Psoas muscle (tissue), 8 donors: ENCODE measurements around the gene LAMTOR5. TPM values are rescaled to one million over a fixed set of nuclear protein-coding genes. Genes with fewer than 3 reads are reported as not detected.

Experiments used
- ATAC-seq, 4 donors: fragments of 200-7000 bp; cut with Tn5 transposase; one replicate each; pipeline ENCODE4 v1.9.1; 2020; ENCODE audit warnings: moderate library complexity in 3 of 4, mild to moderate bottlenecking in 2 of 4
- DNase-seq, 2 donors: peaks; one replicate each; pipeline ENCODE4 v3.0.0-alpha.2; 2020
- H3K27ac ChIP-seq: fragments of 200-600 bp; one replicate; pipeline ENCODE4 v1.8.0; 2022
- H3K27me3 ChIP-seq, 3 donors: fragments of 200-600 bp in 1 of 3; one replicate each; pipeline versions ENCODE4 v1.6.1 to v1.8.0; 2013 to 2022; ENCODE audit warnings: low read length in 2 of 3, mild to moderate bottlenecking in 2 of 3, moderate library complexity in 1 of 3; ENCODE audit not compliant: insufficient read depth in 3 of 3
- H3K36me3 ChIP-seq, 2 donors: fragments of 200-600 bp in 1 of 2; one replicate each; pipeline versions ENCODE4 v1.6.1 to v1.8.0; 2013 to 2022; ENCODE audit warnings: low read depth in 1 of 2, mild to moderate bottlenecking in 1 of 2, moderate library complexity in 1 of 2; ENCODE audit not compliant: insufficient read depth in 1 of 2
- H3K4me1 ChIP-seq: fragments of 200-600 bp; one replicate; pipeline ENCODE4 v1.8.0; 2022
- H3K4me3 ChIP-seq: fragments of 200-600 bp; one replicate; pipeline ENCODE4 v1.8.0; 2022; ENCODE audit warnings: mild to moderate bottlenecking
- H3K9me3 ChIP-seq: fragments of 200-600 bp; one replicate; pipeline ENCODE4 v1.8.0; 2022
- CTCF ChIP-seq: fragments of 200-600 bp; IDR thresholded peaks from one replicate; pipeline ENCODE4 v1.8.0; 2022; ENCODE audit warnings: antibody characterized with exemption
- WGBS, 3 donors: extraction: QIAGEN DNeasy Blood & Tissue Kit; methylation state at CpG; one replicate each; pipeline versions ENCODE4 v1.1.6 to v1.1.7; 2013; 5-methylcytosine and 5-hydroxymethylcytosine counted together
- intact Hi-C, 2 donors: fragments of 100-400 bp; cut with DNase I; formaldehyde crosslinking; loops; one replicate each; pipeline versions ENCODE4 v1.11.0 to v1.14.2; 2022
- polyA plus RNA-seq, 3 donors: library from polyadenylated mRNA; stranded (reverse); fragments of 200-250 nt; gene quantifications; one replicate each; pipeline ENCODE4 v1.2.3, GENCODE V29; 2013
- total RNA-seq, 4 donors: library from RNA; stranded (reverse); fragmentation: NEBNext Ultra II Directional in 2 of 4; extraction: Animal tissue kit (Norgen Biotek cat#: 25700) in 2 of 4; gene quantifications; one replicate each; pipeline versions ENCODE4 v1.2.1 to v1.2.4, GENCODE V29; 2021 to 2023
- donor health status: healthy with polysubstance abuse.
- donor health status: DM: no; HTN: no; CAD: no; lungs with moderate emphysema.
- donor health status: Bipolar disorder and iron deficiency.
- donor health status: healthy.
- donor health status: DM: yes; HTN: yes; CAD: no.
- donor health status: DM: no; HTN: no; CAD: no.
- donor health status: DM: no; HTN: no; CAD: no.
- donor health status: DM: yes; HTN: yes; CAD: no.

Gene LAMTOR5
- total and polyA plus RNA-seq, 7 donors = 166 to 541 (median 250) TPM

- TF ChIP-seq CTCF = no peak
- Histone ChIP-seq H3K9me3 (no peaks in the 10 kb centered on the region), H3K36me3 (no peaks in the 10 kb centered on the region), H3K27me3 (no peaks in the 10 kb centered on the region), H3K27ac (no peak overlapping the region), H3K4me1 (no peaks in the 10 kb centered on the region), H3K4me3 (no peak overlapping the region)
- ATAC-seq (peak in 3 of 4 donors; percentile 66 to 81 (median 68)), DNase-seq (peak; percentile 68 to 90)
- intact Hi-C loops = no loop called here
- WGBS, 3 donors = 34 to 48% (median 35%) methylated on average over 9 of the region's 9 CpGs
Measured at GRCh38 chr1:110425612-110426152, 18.2 kb upstream of the LAMTOR5 start.

- Histone ChIP-seq H3K27ac (no peak overlapping the region), H3K4me1 (no peaks in the 10 kb centered on the region), H3K9me3 (no peaks in the 10 kb centered on the region), H3K27me3 (no peaks in the 10 kb centered on the region), H3K36me3 (no peaks in the 10 kb centered on the region), H3K4me3 (no peak overlapping the region)
- no peak for DNase-seq
- WGBS, 3 donors = 40 to 50% (median 48%) methylated on average over 9 of the region's 9 CpGs
- peak in 3 of 4 donors; percentile 31 to 68 (median 43) for ATAC-seq
- TF ChIP-seq CTCF = no peak
- intact Hi-C loops = no loop called here
Measured at GRCh38 chr1:110424699-110425611, 17.5 kb upstream of the LAMTOR5 start.

- ATAC-seq (peak in 3 of 4 donors; percentile 32 to 49 (median 45)), DNase-seq (no peak)
- intact Hi-C loops = no loop called here
- Histone ChIP-seq H3K4me3 (no peak overlapping the region), H3K9me3 (no peaks in the 10 kb centered on the region), H3K36me3 (no peaks in the 10 kb centered on the region), H3K4me1 (no peaks in the 10 kb centered on the region), H3K27ac (no peak overlapping the region), H3K27me3 (no peaks in the 10 kb centered on the region)
- WGBS, 3 donors = 37 to 47% (median 40%) methylated on average over 2 of the region's 2 CpGs
- TF ChIP-seq CTCF = no peak
Measured at GRCh38 chr1:110420874-110421793, 13.6 kb upstream of the LAMTOR5 start.

DNA sequence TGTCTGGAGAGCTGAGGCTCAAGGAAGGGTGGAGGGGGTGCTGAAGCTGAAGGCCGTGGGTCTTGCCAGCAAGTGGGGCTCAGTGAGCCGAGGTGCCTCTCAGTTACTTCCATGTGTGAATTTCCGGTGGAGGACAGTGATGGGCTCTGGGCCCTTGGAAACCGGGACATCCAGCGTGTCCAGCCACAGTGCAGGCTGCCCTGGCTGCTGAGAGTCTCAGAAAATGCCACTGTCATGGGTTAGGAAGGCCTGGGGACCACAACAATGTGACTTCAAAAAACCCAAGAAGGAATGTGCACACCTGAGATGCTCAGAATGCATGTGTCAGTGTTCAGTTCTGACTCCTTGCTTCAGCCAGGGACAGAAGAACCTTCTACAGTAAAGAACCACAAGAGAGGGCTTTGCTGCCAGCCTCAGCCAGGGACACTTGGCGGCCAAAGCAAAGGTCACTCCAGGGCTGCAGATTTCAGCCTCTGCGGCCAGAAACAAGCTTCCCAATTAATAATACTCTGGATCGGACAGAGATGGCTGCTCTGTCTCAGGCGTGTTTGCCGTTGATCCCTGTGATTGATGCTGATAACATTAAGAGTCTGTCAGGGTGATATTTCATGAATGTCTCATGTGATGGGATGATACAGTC lies 12.6 kb upstream of the LAMTOR5 start:
- Histone ChIP-seq H3K27me3 (no peaks in the 10 kb centered on the region), H3K36me3 (no peaks in the 10 kb centered on the region), H3K4me1 (no peaks in the 10 kb centered on the region), H3K27ac (no peak overlapping the region), H3K9me3 (no peaks in the 10 kb centered on the region), H3K4me3 (no peak overlapping the region)
- DNase-seq (no peak), ATAC-seq (no peak)
- intact Hi-C loops = no loop called here
- 43 to 62% (median 44%) methylated on average over 10 of the region's 10 CpGs for WGBS, 3 donors
- TF ChIP-seq CTCF = no peak
